Right renal cortex interstitium (tissue), 3 donors: ENCODE measurements around the gene SHOC1. TPM values are rescaled to one million over a fixed set of nuclear protein-coding genes. Genes with fewer than 3 reads are reported as not detected.
"Not testable (repeated sequence)": the region's sequence is repeated elsewhere in the genome, so short reads cannot be mapped to it uniquely, and the experiment has no call there.

Experiments used
- DNase-seq, 3 donors: peaks; one replicate each; pipeline ENCODE4 v3.0.0-alpha.2; 2013; ENCODE audit warnings: low read depth in 3 of 3, low spot score in 2 of 3
- polyA plus RNA-seq, 3 donors: library from polyadenylated mRNA; unstranded; fragments of 120-200 nt; gene quantifications; one replicate each; pipeline ENCODE4 v1.2.1, GENCODE V29; 2013; ENCODE audit not compliant: insufficient read length in 3 of 3

The SHOC1 gene
- polyA plus RNA-seq, 3 donors = 0.75 to 0.87 (median 0.85) TPM

DNA sequence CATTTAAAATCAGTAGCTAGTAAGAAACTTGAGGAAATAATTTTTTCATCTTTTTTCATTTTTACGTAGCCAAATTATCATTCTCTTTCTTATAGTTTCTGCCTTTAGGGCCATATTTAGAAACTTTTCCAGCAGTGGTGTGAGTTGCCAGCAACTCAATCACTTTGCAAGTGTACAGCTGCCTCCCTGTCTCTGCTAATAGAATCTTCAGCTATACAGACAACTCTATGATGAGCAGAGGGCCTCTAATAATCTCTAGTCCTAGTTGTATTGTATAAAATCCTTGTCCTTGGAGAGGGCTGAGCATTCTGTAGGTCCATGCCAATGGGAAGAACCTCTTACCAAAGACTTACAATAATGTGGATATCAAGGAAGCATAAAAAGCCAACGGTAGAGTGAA is 11.5 kb upstream of the SHOC1 start:
- no peak for DNase-seq

DNA sequence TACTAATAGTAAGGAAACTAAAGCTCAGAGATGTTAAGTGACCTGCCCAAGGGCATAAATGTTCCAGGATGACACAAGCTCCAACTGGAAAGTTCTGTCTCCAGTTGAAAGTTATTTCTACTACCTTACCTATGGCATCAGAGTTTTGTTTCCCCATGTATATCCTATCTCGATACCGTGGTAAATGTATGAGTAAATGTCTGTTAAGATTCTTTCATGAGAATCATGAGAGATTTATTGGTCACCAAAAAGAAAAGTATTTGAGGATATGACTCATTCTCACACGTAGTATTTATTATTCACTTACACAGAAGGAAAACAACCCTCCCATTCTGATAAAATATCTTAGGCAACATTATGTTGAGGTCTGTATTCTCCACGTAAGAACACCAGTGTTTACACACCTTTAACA is 11.1 kb upstream of the SHOC1 start:
- no peak for DNase-seq

DNA sequence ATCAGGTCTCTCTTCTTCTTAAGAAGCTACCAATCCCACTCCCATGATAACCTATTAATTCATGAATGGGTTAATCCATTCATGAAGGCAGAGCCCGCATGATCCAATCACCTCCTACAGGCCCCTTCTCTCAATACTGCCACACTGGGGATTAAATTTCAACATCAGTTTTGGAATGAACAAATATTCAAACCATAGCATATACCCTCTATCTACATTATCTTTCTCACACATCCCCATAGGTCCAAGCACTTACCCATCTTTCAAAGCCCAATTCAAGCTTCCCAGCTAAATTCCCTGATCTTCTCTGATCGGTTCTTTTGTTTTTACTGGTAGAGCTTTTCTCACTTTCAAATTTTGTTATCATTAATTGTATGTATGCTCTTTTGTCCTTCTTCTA is 10.5 kb upstream of the SHOC1 start:
- no peak for DNase-seq

DNA sequence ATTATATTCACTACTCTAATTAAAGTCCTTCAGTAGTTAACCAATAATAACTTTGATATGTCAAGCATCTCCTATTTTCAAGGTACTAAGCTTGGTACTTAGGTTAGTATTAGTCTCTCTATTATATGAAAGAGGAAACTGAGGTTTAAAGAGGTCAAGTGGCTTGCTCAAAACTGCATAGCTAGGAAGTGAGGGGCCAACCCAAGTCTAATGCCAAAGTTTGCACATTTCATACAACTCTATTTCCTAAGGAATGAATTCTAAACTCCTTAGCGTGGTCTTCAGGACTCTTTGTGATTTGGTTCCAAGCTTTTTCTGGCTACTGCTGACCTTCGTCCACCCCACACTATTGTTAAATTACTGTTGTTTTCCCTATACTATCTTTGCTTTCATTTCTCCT is 9.9 kb upstream of the SHOC1 start:
- DNase-seq = no peak

DNA sequence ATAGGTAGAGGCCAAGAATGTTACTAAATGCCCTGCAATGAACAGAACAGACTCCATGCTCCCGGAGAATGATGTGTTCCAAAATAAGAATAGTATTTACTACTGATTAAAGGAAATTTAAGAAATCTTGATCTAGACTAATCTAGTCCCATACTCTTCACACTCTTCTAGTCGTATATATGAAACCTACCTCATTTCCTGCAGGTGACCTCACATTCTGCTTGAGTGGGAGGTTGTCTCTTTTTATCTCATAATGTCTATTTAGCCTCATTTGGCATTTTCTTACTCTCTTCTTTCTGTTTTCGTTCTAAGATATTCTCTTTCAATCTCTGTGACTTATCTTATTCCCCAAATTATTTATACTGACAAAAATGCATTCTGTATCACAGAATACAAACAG is 9.2 kb upstream of the SHOC1 start:
- DNase-seq = no peak

DNA sequence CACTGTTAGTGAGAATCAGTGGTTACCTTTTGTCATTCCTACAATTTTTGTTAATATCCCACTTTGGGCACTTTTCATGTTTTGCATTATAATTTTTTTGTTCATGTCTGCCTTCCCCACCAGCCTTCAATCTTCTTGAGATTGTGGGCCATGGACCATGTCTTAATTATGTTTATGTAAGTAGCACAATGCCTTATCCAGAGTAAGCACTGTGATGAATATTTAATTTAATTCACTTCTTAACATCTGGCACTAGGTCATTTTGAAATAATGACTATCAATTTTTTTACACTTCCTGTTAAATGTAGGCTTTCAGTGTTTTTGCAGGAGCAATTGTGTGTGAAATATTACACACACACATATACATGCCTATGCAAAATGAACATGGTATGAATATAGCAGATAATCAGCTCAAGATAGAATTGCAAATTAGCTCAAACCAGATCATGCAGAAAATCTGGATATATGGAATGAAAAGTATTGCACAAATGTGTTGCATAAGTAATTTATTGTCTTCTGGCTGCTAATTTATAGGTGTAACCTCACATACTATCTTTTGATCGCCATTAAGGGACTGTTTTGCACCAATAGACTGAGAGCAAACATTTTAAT is 5.3 kb upstream of the SHOC1 start:
- no peak for DNase-seq

- DNase-seq = no peak
Measured at GRCh38 chr9:111799506-111799905, 4.8 kb upstream of the SHOC1 start.

DNA sequence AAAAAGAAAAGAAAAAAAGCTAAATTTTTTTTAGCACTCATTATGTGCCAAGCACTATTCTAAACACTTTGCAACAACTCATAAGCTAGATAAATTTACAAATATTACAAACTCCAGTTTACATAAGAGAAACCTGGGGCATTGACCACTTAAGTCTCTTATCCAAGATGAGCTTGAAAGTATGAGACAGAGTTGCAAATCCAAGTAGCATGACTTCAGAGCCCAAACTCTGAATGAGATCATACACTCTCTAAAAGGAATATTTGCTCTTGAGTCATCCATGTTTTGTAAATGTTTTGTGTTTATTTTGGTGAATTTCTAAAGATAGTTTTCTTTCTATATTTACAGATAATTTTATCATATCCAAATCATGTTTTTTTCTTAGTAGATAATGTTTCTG is 4.0 kb upstream of the SHOC1 start:
- DNase-seq = no peak

DNA sequence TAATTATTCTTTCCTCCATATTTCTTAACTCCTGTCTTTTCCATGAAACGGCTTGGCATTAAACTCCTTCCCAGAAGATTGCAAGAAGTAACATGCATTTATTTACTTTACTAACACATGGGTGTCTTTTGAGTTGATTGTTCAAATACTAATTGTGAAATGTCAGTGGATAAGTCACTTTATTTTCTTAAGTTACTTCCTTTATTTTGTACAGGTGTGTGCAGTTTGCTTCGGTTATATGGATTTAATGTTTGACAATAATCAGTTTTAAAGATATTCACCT is 761 bp upstream of the SHOC1 start:
- DNase-seq = no peak

- not testable (repeated sequence) for DNase-seq
Measured at GRCh38 chr9:111791821-111792220, 2.9 kb downstream of the SHOC1 start.

DNA sequence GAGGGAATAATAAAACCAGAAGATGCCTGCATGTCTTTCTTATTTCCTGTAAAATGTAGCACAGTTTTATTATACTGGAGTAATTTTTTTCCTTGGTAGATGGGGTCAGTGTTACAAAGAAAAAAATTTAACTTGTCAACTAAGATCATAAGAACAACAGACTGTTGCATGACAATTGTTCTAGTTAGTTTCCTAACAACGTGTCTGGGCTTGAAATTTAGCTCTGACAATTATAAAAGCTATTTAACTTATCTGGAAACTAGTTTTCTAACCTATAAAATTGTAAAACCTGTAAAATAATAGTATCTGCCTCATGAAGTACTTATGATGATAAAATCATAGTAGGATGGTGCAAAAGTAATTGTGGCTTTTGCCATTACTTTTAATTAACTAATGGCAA is 4.9 kb downstream of the SHOC1 start:
- DNase-seq = no peak

DNA sequence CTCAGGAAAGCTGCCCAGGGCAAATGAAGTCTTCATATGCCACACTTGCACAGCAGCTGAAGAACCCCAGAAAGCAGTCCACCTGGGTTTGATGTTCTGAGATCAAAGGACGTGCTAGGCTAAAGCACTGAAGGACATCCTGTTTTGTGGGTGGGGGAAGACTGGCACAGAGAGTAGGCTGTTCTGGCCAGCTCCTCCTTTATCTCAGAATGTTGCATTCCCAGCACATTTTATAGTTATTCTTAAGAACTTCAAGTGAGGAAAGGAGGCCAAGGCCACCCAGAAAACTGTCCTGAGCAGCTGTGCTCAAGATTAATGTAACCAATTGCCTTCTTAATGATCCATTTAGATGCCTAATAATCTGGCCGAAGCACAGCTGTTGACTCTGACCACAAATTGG is 10.9 kb downstream of the SHOC1 start:
- no peak for DNase-seq

GRCh38 chr9:111783424-111783823 is 11.3 kb downstream of the SHOC1 start:
- DNase-seq = no peak

DNA sequence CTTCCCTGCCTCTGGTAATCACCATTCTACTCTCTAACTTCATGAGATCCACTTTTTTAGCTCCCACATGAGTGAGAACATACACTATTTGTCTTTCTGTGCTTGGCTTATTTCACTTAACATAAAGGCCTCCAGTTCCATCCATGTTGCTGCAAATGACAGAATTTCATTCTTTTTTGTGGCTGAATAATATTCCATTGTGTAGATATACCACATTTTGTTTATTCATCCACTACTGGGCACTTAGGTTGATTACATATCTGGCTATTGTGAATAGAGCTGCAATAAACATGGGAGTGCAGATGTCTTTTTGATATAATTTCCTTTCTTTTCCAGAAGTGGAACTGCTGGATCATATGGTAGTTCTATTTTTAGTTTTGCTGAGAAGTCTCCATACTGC is 28.7 kb downstream of the SHOC1 start:
- no peak for DNase-seq

DNA sequence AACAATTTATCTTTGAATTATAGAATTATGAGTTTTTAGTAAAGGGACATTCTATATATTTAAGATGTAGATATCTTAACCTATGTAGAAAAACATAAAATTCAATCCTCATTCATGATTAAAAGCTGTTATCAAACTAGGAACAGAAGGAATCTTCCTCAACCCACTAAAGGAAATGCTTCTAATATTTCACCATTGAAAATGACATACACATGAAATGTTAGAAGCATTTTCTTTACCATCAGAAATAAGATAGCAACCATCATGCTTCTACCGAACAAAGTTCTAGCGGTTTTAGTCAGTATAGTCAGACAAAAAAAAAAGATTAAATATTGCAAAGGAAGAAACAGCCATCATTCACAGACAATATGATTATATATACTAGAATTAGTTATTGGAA is 32.2 kb downstream of the SHOC1 start:
- DNase-seq = no peak

DNA sequence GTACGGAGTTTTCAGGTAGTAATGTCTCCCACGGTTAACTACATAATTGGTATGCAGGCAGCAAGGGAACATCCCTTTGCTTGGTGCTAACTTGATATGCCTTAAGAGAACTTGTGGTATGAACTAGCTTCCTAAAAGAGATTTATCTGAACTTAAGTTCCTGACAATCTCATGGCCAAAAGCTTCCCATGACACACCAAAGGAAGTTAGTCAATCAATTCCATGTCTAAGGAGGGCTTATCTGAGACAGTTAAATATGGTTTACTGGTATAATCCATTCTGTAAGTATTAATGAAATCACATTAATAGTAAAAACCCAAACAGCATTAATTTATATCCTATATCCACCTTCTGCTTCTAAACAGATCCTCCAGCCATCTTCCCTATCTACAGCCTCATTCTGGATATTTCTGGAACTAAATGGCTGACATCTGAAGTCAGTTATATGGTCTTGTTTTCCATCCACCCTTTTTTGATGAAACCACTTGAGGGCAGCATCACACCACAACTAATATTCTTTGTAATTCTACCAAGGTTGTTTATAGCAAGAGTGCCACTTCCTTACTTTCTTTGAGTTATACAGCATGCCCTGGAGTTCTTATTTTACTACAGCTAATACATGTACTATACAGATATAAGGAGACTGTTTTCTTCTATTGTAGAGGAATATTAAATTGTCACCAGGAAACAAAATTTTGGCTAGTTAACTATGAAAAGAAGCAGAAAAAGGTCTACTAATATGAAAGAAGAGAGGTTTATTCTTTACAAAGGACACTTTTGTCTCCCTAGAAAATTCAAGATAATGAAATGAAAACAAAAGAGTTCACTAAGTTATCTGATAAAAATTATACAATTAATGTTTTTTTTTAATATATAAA is 34.7 kb downstream of the SHOC1 start:
- DNase-seq = peak; percentile 63 to 75 (median 67)

DNA sequence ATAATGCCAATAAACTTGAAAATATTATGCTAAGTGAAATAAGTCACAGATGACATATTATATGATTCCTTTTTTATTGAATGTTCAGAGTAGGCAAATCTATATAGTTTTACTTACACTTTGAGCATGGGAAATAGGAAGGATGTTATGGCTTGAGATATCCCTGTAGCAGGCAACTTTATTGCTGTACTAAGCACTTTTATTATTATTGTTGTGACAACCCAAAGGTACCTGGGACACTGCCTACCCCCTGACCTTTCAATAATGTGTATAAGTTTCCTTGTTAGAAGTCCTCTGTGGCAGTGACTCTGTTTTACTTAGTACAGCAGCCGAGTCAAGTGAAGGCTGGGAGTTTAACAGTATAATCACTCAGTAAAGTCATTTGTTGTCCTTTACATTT is 39.9 kb downstream of the SHOC1 start:
- DNase-seq = no peak

- DNase-seq = no peak
Measured at GRCh38 chr9:111752455-111752854, 42.3 kb downstream of the SHOC1 start.

Other genes starting within 250 kb of the SHOC1 start
- 100 to 1,000 TPM; 199 to 397 (median 309) TPM for gene PTGR1, start 195.3 kb downstream of the SHOC1 start, polyA plus RNA-seq
- 10 to 100 TPM; 14.1 to 15.3 (median 15.1) TPM for gene DNAJC25, start 163.6 kb downstream of the SHOC1 start, polyA plus RNA-seq
- gene GNG10, start 133.3 kb downstream of the SHOC1 start, polyA plus RNA-seq = 10 to 100 TPM; 55.0 to 69.7 (median 61.0) TPM
- gene UGCG, start 101.9 kb upstream of the SHOC1 start, polyA plus RNA-seq = 10 to 100 TPM; 67.3 to 92.4 (median 70.6) TPM